Measurements from ENCODE around the gene CDK3. TPM values are rescaled to one million over a fixed set of nuclear protein-coding genes. Genes with fewer than 3 reads are reported as not detected.

The CDK3 gene
- total RNA-seq, 1 experiment from 2014 or later = 11.7 TPM

GRCh38 chr17:76034428-76035350, 34.0 kb downstream of the CDK3 start:
- Histone ChIP-seq H3K23me2 (ENCODE audit: insufficient read length, low read depth, low read length, poor library complexity, severe bottlenecking) (no peaks in the 10 kb centered on the region), H2BK12ac (ENCODE audit: insufficient read length, low read depth, low read length) (no peak overlapping the region), H3K27me3 (ENCODE audit: insufficient read depth, low read length) (no peaks in the 10 kb centered on the region), H2BK5ac (ENCODE audit: insufficient read length, low read length) (no peak overlapping the region), H3K4me2 (ENCODE audit: insufficient read depth, insufficient read length, low read length) (no peak overlapping the region), H3K4me1 (ENCODE audit: insufficient read depth, low read length) (peaks cover 1% of the 10 kb centered on the region; the same call in 1 of the 2 replicates), H3T11ph (ENCODE audit: low read length) (no peak overlapping the region), H4K8ac (replicated peaks; ENCODE audit: insufficient read length, low read depth, low read length) (no peak overlapping the region), H2AK5ac (ENCODE audit: insufficient read length, low read length) (no peak overlapping the region), H3K4ac (ENCODE audit: low read depth, low read length) (no peak overlapping the region), H3K27ac (ENCODE audit: insufficient read length, low read depth, low read length) (no peak overlapping the region), H3K23ac (ENCODE audit: insufficient read length, low read depth, low read length) (no peak overlapping the region), H4K20me1 (ENCODE audit: control insufficient read depth, insufficient read depth, insufficient read length) (no peaks in the 10 kb centered on the region), H2AFZ (ENCODE audit: low read length) (no peak overlapping the region), H4K5ac (ENCODE audit: insufficient read length, low read depth, low read length) (no peak overlapping the region), H3K79me1 (ENCODE audit: insufficient read depth, low read depth, low read length, poor library complexity, severe bottlenecking) (no peaks in the 10 kb centered on the region), H3K9ac (ENCODE audit: extremely low read depth, insufficient read length, low read length) (no peak overlapping the region), H3K18ac (ENCODE audit: insufficient read length, low read depth, low read length) (no peak overlapping the region), H3K9me3 (ENCODE audit: control insufficient read depth, low read depth, low read length) (no peaks in the 10 kb centered on the region), H3K79me2 (ENCODE audit: insufficient read depth, low read length) (no peaks in the 10 kb centered on the region), H2BK120ac (ENCODE audit: low read depth, low read length, poor library complexity, severe bottlenecking) (no peak overlapping the region), H2BK20ac (ENCODE audit: low read depth, low read length, poor library complexity, severe bottlenecking) (no peak overlapping the region), H4K91ac (ENCODE audit: insufficient read length, low read depth, low read length) (no peak overlapping the region), H3K14ac (ENCODE audit: insufficient read depth, low read length) (no peak overlapping the region), H3K56ac (ENCODE audit: insufficient read length, low read depth, low read length) (no peak overlapping the region), H2BK15ac (ENCODE audit: low read depth, low read length) (no peak overlapping the region)
- Mint-ChIP-seq H3K27ac (peak overlapping the region in 2 of 3 experiments; percentile 49 to 85; a peak in 5 of 7 replicates), H3K36me3 (ENCODE audit: insufficient read depth in 1 of 3, low read depth in 3 of 3) (peaks cover 11 to 20% (median 17%) of the 10 kb centered on the region in 3 experiments; a peak in 6 of 7 replicates), H3K27me3 (ENCODE audit: low read depth) (no peaks in the 10 kb centered on the region), H3K4me1 (peaks cover 25 to 39% of the 10 kb centered on the region in 2 experiments), H3K9me3 (no peaks in the 10 kb centered on the region; a peak in 1 of 5 replicates), H3K4me3 (no peak overlapping the region)
- no peak for DNase-seq
- no peak for TF ChIP-seq CTCF (conservative IDR thresholded peaks at IDR 0.05)
- WGBS (ENCODE audit: extremely low coverage, insufficient read length, low lambda C conversion rate) = no CpG with 5 or more reads among the region's 13 CpGs

Data from H9 (cell line).